HepG2 (cell line): ENCODE data around the gene NPDC1. TPM values are rescaled to one million over a fixed set of nuclear protein-coding genes. Genes with fewer than 3 reads are reported as not detected.

Source experiments
- FLYWCH1 ChIP-seq: sonication (generic); formaldehyde crosslinking; IDR thresholded peaks from 2 replicates; pipeline ENCODE4 v1.8.1; 2023; ENCODE audit warnings: mild to moderate bottlenecking, missing genetic modification reagents
- HNF4G ChIP-seq, 2 experiments: sonication (generic) in 1 of 2; formaldehyde crosslinking in 1 of 2; IDR thresholded peaks; 2 replicates each; pipeline versions ENCODE4 v1.4.0 to v1.6.1; 2011 to 2020; ENCODE audit warnings: borderline replicate concordance in 2 of 2, low read depth in 2 of 2, mild to moderate bottlenecking in 2 of 2, low read length in 1 of 2, missing genetic modification reagents in 1 of 2, moderate library complexity in 1 of 2
- JARID2 ChIP-seq: sonication (generic); formaldehyde crosslinking; IDR thresholded peaks from 2 replicates; pipeline ENCODE4 v1.8.1; 2023; ENCODE audit warnings: missing genetic modification reagents, inconsistent platforms; ENCODE audit not compliant: insufficient replicate concordance
- KMT2A ChIP-seq: sonication (generic); formaldehyde crosslinking; IDR thresholded peaks from 2 replicates; pipeline ENCODE4 v1.4.0; 2020; ENCODE audit warnings: missing genetic modification reagents
- RAD21 ChIP-seq: fragments of 450-650 bp; formaldehyde crosslinking; IDR thresholded peaks from 2 replicates; pipeline ENCODE4 v1.5.0; 2020; ENCODE audit warnings: mild to moderate bottlenecking
- SAFB2 ChIP-seq: sonication (generic); formaldehyde crosslinking; IDR thresholded peaks from 2 replicates; pipeline ENCODE4 v1.5.1; 2020; ENCODE audit warnings: missing genetic modification reagents, low read depth, mild to moderate bottlenecking, borderline replicate concordance
- SRSF1 ChIP-seq: fragments of 200-400 bp; formaldehyde crosslinking; optimal IDR thresholded peaks from 2 replicates; pipeline ENCODE3; 2017; ENCODE audit warnings: mild to moderate bottlenecking, low read depth, low read length, moderate library complexity
- TBP ChIP-seq: sonication (generic); formaldehyde crosslinking; IDR thresholded peaks from 2 replicates; pipeline ENCODE4 v1.5.0; 2020; ENCODE audit warnings: missing genetic modification reagents
- ZFP82 ChIP-seq: sonication (generic); formaldehyde crosslinking; IDR thresholded peaks from 2 replicates; pipeline ENCODE4 v1.5.1; 2020; ENCODE audit warnings: mild to moderate bottlenecking, missing genetic modification reagents, borderline replicate concordance
- ZNF235 ChIP-seq: sonication (generic); formaldehyde crosslinking; IDR thresholded peaks from 2 replicates; pipeline ENCODE4 v1.8.1; 2023; ENCODE audit warnings: mild to moderate bottlenecking, missing genetic modification reagents, borderline replicate concordance
- ZNF256 ChIP-seq: sonication (generic); formaldehyde crosslinking; conservative IDR thresholded peaks from 2 replicates; pipeline ENCODE4 v1.4.0; 2020; ENCODE audit warnings: missing genetic modification reagents
- ZSCAN22 ChIP-seq: sonication (generic); formaldehyde crosslinking; IDR thresholded peaks from 2 replicates; pipeline ENCODE4 v1.4.0; 2020; ENCODE audit warnings: mild to moderate bottlenecking, missing genetic modification reagents
- polyA plus RNA-seq, 8 experiments: library from polyadenylated mRNA; depleted of rRNA in 3 of 8; stranded (reverse) in 7 of 8; unstranded in 1 of 8; fragments of >200 nt; fragmentation: Illumina TruSeq in 4 of 8; extraction: Trizol in 4 of 8; gene quantifications; 2 replicates each; pipeline versions ENCODE4 v1.2.1 to v1.2.3, GENCODE V29; 2011 to 2016; ENCODE audit warnings: low read depth in 4 of 8, missing spikeins in 1 of 8, mixed read lengths in 1 of 8; ENCODE audit not compliant: insufficient read depth in 1 of 8
- total RNA-seq, 5 experiments: library from RNA; depleted of rRNA; stranded (reverse); fragments of >200 nt; fragmentation: Illumina TruSeq; extraction: Trizol; gene quantifications; 2 replicates each; pipeline ENCODE4 v1.2.3, GENCODE V29; 2016; ENCODE audit warnings: low read depth in 1 of 5
- TF ChIP-seq, protein P1 (sequence below): IDR thresholded peaks from 2 replicates; pipeline ENCODE4 v1.4.0; 2020; ENCODE audit warnings: mild to moderate bottlenecking, missing genetic modification reagents
- TF ChIP-seq, protein P2 (sequence below): sonication (generic); formaldehyde crosslinking; IDR thresholded peaks from 2 replicates; pipeline ENCODE4 v1.5.1; 2020; ENCODE audit warnings: missing genetic modification reagents, mild to moderate bottlenecking, borderline replicate concordance
- TF ChIP-seq, protein P3 (sequence below): sonication (generic); formaldehyde crosslinking; IDR thresholded peaks from 2 replicates; pipeline ENCODE4 v1.5.0; 2020; ENCODE audit warnings: mild to moderate bottlenecking, missing genetic modification reagents, borderline replicate concordance

The NPDC1 gene
- total and polyA plus RNA-seq, 2 of the 13 experiments (the other 11 are each of a cell fraction or from before 2014, with no cell fraction given): 0.84 to 5.4 TPM

DNA sequence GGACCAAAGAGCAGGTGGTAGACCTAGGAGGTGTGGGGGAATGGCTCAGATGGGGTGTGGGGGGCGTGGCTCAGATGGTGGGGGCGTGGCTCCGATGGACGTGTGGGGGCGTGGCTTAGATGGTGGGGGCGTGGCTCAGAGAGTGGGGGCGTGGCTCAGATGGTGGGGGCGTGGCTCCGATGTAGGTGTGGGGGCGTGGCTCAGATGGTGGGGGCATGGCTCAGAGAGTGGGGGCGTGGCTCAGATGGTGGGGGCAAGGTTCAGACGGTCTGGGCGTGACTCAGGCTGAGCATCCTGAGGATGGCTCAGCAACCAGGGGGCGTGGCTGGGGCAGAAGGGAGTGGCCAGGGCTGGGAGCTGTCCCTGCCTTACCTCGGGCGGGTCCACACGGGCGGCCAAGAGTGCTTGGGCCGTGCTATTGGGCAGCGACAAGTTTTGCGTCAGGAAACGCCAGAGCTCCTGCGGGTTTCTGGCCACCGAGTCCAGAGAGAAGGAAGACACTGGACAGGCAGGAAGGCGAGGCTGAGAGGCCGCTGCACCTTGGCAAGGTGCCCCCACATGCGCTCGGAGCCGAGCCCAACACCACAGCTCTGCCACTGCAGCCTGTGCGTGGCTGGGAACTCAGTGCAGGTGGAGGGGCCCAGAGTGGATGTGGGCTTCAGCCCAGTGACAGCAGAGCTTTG lies 23.9 kb downstream of the NPDC1 start (continued):
- TF ChIP-seq ZFP82 (CRISPR knock-in tag): no peak
- TF ChIP-seq KMT2A (CRISPR knock-in tag): no peak
- TF ChIP-seq HNF4G (IDR thresholded peaks at IDR 0.05; ENCODE audit: borderline replicate concordance, low read depth, low read length): no peak; the same call in 1 of the 2 replicates
- no peak for TF ChIP-seq HNF4G (CRISPR knock-in tag; IDR thresholded peaks at IDR 0.05; ENCODE audit: borderline replicate concordance, low read depth)
- TF ChIP-seq, protein P1, sequence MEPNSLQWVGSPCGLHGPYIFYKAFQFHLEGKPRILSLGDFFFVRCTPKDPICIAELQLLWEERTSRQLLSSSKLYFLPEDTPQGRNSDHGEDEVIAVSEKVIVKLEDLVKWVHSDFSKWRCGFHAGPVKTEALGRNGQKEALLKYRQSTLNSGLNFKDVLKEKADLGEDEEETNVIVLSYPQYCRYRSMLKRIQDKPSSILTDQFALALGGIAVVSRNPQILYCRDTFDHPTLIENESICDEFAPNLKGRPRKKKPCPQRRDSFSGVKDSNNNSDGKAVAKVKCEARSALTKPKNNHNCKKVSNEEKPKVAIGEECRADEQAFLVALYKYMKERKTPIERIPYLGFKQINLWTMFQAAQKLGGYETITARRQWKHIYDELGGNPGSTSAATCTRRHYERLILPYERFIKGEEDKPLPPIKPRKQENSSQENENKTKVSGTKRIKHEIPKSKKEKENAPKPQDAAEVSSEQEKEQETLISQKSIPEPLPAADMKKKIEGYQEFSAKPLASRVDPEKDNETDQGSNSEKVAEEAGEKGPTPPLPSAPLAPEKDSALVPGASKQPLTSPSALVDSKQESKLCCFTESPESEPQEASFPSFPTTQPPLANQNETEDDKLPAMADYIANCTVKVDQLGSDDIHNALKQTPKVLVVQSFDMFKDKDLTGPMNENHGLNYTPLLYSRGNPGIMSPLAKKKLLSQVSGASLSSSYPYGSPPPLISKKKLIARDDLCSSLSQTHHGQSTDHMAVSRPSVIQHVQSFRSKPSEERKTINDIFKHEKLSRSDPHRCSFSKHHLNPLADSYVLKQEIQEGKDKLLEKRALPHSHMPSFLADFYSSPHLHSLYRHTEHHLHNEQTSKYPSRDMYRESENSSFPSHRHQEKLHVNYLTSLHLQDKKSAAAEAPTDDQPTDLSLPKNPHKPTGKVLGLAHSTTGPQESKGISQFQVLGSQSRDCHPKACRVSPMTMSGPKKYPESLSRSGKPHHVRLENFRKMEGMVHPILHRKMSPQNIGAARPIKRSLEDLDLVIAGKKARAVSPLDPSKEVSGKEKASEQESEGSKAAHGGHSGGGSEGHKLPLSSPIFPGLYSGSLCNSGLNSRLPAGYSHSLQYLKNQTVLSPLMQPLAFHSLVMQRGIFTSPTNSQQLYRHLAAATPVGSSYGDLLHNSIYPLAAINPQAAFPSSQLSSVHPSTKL (CRISPR knock-in tag): no peak
- TF ChIP-seq ZSCAN22 (CRISPR knock-in tag): no peak
- 0 out of 2 replicates have a peak, but pooled peaks have one; percentile 10 for TF ChIP-seq RAD21 (CRISPR knock-in tag)
- TF ChIP-seq, protein P2, sequence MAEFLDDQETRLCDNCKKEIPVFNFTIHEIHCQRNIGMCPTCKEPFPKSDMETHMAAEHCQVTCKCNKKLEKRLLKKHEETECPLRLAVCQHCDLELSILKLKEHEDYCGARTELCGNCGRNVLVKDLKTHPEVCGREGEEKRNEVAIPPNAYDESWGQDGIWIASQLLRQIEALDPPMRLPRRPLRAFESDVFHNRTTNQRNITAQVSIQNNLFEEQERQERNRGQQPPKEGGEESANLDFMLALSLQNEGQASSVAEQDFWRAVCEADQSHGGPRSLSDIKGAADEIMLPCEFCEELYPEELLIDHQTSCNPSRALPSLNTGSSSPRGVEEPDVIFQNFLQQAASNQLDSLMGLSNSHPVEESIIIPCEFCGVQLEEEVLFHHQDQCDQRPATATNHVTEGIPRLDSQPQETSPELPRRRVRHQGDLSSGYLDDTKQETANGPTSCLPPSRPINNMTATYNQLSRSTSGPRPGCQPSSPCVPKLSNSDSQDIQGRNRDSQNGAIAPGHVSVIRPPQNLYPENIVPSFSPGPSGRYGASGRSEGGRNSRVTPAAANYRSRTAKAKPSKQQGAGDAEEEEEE (CRISPR knock-in tag): 0 out of 2 replicates have a peak, but pooled peaks have one; percentile 27
- no peak for TF ChIP-seq ZNF256 (CRISPR knock-in tag)
- TF ChIP-seq JARID2 (CRISPR knock-in tag): no peak
- TF ChIP-seq SAFB2 (CRISPR knock-in tag): no peak
- TF ChIP-seq TBP (CRISPR knock-in tag): no peak
- no peak for TF ChIP-seq FLYWCH1 (CRISPR knock-in tag)
- TF ChIP-seq ZNF235: no peak
- TF ChIP-seq SRSF1: no peak
- TF ChIP-seq, protein P3, sequence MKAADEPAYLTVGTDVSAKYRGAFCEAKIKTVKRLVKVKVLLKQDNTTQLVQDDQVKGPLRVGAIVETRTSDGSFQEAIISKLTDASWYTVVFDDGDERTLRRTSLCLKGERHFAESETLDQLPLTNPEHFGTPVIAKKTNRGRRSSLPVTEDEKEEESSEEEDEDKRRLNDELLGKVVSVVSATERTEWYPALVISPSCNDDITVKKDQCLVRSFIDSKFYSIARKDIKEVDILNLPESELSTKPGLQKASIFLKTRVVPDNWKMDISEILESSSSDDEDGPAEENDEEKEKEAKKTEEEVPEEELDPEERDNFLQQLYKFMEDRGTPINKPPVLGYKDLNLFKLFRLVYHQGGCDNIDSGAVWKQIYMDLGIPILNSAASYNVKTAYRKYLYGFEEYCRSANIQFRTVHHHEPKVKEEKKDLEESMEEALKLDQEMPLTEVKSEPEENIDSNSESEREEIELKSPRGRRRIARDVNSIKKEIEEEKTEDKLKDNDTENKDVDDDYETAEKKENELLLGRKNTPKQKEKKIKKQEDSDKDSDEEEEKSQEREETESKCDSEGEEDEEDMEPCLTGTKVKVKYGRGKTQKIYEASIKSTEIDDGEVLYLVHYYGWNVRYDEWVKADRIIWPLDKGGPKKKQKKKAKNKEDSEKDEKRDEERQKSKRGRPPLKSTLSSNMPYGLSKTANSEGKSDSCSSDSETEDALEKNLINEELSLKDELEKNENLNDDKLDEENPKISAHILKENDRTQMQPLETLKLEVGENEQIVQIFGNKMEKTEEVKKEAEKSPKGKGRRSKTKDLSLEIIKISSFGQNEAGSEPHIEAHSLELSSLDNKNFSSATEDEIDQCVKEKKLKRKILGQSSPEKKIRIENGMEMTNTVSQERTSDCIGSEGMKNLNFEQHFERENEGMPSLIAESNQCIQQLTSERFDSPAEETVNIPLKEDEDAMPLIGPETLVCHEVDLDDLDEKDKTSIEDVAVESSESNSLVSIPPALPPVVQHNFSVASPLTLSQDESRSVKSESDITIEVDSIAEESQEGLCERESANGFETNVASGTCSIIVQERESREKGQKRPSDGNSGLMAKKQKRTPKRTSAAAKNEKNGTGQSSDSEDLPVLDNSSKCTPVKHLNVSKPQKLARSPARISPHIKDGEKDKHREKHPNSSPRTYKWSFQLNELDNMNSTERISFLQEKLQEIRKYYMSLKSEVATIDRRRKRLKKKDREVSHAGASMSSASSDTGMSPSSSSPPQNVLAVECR (CRISPR knock-in tag): peak; percentile 38; the same call in 1 of the 2 replicates
